Lung microvascular endothelial cell (primary cell): Measurements from ENCODE around the gene RAPGEF3. TPM values are rescaled to one million over a fixed set of nuclear protein-coding genes. Genes with fewer than 3 reads are reported as not detected.

Source experiments
- DNase-seq, 2 donors: peaks; one replicate each; pipeline versions ENCODE4 v3.0.0 to v3.0.0-alpha.2; 2010; ENCODE audit warnings: low read depth in 2 of 2
- total RNA-seq: library from RNA; depleted of rRNA; stranded (reverse); fragments of >200 nt; gene quantifications from 2 replicates; pipeline ENCODE4 v1.2.1, GENCODE V29; 2014

The RAPGEF3 gene
- total RNA-seq, 1 donor from 2014 or later = 7.1 TPM

DNA sequence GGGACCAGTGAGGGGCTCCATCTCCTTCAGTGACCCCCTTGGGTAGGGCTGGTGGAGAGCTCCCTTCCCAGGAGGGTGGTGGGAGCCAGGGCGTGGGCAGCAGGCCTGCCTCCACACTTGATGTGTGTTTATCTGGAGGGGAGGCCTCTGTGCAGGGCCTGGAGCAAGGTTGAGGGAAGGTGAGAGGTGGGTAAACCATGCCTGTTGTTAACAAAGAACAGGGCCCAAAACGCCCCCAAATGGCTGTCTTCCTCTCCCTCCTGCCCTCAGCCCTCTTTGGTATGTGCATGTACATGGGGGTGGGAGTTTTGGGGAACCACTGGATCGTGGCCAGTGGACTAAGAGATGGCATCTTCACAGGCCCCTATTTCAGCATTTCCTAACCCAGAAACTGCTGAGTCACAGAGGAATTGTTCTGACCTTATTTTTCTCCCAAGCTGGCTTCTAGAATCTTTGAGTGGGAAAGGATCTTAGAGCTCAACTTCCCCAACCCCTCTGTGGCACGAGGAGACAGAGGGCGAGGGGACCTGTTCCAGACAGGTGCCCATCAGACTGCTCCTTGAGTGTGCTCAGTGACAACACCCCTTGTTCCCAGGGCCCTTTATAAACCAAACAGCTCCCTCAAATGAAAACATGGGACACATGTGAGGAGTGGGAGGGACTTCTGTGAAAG, 17.9 kb upstream of the RAPGEF3 start:
- no peak for DNase-seq

DNA sequence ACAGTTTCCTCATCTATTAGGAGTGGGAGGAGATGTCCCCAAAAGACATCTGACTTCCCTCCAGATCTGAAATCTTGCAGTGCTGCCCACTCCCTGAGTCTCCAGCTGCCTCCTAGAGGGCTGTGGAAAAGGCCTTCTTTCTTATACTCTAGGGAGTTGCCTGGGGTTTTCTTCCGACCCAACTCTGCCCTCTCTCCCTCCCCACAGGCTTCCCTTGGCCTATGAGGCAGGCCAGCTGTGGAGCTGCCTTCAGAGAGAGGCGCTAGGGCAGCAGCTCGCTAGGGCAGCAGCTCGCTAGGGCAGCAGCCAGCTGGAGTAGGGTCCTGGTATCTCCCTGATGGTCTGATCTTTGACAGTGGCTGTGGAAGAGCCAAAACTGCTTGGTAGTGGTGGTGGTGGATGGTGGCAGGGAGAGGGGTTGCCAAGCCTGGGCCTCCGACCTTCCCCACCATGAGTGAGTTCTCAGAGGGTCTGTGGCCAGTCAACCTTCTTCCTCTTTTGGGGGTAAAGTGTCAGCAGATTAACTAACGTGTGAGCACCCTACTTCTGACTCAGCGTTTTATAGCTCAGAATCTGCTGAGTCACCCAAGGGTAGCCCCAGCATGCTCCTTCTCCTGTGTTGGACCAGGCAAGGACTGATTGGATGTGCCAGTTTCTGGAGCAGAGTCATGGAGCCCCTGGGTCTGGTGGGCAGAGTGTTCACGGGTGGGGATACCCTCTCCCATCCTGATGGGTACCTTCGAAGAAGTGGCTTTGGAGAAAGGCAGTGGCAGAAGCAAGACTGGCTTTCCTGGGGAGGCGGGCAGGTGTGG, 16.6 kb upstream of the RAPGEF3 start:
- DNase-seq = no peak

DNA sequence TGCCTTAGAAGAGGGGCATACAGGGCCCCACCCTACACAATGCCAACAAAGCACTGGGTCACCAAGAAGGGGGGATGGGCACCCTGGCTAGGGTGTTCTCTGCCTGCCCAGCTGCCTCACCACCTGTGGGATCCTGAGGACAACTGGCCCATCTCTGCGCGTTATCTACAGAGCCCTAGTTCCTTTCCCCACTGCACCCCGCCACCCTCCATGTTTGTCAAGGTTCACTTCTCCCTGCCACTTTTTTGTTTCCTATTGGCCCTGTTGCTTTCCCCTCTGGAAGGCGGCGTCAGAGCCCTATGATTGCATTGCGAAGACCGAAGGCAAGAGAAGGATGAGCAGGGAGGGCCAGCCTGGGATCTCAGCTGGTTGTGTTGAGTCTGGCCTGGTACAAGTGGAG, 16.0 kb upstream of the RAPGEF3 start:
- DNase-seq = no peak

DNA sequence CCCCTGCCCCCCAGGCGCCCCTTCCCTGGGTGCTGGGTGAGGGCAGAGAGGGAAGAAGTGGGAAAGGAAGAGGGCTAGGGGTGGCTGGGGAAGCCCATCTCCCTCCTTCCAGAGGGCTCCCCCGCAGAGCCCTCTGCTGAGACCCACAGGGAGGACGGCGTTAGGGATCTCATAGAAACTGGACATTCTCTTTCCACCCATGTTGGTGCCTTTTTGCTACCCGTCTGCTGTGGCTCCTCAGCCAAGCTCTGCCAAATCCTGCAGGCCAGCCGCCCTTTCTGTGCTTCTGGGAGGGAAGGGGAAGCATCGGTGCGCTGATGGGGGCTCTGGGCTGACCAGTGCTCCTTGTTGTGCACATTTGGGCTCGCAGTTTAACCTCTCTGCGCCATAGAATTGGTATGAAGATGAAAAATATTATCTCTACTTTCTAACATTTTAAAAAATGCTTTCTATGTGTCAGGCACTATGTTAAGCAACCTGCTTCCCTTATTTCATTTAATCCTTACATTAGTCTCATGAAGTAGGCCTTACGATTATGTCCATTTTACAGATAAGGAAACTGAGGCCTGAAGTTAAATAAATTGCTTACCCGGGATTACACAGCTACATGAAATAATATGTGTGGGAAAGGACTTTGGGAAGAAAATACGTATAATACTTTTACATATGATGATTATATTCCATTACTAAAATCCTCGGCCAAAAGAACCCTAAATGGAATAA, 15.3 kb upstream of the RAPGEF3 start:
- DNase-seq = no peak

DNA sequence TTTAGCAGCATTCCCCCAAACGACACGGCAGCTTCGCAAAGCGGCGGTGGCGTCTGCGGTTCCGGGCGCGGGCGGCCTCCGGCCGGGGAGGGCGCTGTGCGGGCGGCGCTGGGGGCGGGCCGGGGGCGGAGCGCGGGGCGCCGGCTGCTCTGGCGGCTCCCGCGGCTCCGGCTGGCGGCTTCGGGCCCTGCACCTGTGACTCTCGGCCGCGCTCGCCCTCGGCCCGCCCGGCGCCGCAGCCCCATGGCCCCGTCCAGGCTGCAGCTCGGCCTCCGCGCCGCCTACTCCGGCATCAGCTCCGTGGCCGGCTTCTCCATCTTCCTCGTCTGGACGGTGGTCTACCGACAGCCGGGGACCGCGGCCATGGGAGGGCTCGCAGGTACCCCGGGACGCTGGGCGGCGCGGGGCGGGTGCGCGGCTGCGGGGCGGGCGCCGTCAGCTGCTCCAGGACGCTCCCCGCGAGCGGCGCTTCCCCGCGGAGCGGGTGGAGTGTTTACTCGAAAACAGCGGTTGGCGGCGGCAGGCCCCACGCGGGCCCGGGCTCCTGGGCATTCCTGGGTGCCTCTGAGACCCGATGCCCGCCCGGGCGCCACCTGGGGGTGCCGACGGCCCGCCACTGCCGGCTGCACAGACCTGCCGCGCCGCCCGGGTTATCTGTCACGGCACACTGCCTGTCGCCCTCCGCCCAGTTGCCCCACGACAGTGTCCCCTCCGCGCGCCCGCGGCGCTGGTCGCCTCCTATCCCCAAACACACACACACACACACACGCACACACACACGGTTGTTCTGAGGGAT, 14.6 kb upstream of the RAPGEF3 start, which contains the start of gene SLC48A1:
Gene SLC48A1, plus strand, starts transcription at position 177 of the 796 bp plus-strand sequence. Its CDS starts 67 bp downstream, at position 244.
- DNase-seq = peak; percentile 75 to 80

DNA sequence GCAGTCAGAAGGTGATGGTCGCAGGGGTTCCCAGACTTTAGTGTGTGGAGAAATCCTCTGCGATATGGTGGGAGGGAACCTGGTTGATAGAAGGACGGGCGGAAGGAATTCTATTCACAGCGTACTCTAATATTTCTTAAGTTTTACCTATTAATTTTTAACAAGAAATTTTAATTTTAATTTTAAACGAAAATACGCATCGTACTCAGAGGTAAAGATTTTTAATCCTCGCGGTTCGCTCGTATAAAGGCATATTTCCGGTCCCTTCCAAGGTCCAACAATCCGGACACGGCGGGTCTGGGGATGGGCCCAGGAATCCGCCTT, 14.0 kb upstream of the RAPGEF3 start:
- DNase-seq = no peak

DNA sequence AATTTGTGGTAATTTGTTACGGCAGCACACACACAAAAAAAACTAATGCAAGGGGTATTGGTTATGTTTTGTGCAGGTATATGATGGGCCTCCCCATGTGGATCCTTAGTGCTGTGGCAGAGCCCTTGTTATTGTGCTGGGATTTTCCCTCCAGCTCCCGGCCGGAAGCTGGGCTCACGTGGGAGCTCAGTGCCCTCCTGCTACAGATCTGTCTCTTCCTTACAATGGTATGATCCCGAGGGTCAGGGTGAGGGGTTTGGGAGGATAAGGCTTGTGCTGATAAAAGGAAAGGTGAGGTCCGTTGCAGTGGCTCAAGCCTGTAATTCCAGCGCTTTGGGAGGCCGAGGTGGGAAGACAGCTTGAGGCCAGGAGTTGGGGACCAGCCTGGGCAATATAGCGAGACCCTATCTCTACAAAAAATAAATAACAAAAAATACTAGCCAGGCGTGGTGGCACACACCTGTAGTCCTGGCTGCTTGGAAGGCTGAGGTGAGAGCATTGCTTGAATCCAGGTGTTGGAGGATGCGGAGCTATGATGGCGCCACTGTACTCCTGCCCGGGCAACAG, 13.5 kb upstream of the RAPGEF3 start:
- peak in 1 of 2 donors; percentile 37 for DNase-seq

DNA sequence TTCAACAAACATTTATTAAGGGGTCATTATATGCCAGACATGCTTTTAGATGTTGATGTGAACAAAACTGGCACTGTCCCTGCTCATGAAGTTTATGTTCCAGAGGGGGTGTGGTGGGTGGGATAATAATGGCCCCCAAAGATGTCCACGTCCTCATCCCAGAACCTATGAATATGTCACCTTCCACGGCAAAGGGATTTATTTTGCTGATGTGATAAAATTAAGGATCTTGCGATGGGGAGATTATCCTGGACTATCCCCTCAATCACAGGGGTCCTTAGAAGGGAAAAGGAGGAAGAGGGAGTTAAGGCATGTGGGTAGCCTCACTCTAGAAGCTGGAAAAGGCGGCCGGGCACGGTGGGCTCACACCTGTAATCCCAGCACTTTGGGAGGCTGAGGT, 12.6 kb upstream of the RAPGEF3 start:
- DNase-seq = no peak

DNA sequence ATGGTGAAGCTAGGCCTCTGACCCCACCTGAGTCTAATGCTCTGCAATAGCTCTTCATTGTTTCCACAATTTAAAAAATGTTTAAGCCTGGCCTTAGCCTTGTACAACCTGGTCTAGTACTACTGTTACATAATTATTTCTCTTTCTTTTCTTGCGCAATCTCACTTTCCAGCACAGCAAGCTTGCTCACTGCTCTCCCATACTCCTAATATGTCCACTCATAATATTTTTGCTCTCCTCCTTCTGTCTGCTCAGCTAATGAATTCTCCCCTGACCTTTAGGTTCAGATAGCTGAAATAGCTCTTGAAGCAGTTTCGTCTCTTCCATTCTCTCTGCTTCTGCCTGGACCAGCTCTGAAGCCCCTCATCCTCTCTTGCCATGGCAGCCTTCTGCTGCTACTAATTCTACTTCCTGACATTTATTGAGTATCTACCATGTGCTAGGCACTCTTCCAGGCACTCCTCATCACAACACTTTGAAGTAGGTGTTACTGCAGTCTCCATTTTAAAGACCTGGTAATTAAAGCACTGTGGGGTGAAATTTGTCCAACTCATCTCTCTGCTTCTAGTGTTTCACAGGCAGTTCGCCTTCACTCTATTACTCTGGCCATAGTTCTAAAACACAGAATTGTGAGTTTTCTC, 11.5 kb upstream of the RAPGEF3 start:
- DNase-seq = no peak

DNA sequence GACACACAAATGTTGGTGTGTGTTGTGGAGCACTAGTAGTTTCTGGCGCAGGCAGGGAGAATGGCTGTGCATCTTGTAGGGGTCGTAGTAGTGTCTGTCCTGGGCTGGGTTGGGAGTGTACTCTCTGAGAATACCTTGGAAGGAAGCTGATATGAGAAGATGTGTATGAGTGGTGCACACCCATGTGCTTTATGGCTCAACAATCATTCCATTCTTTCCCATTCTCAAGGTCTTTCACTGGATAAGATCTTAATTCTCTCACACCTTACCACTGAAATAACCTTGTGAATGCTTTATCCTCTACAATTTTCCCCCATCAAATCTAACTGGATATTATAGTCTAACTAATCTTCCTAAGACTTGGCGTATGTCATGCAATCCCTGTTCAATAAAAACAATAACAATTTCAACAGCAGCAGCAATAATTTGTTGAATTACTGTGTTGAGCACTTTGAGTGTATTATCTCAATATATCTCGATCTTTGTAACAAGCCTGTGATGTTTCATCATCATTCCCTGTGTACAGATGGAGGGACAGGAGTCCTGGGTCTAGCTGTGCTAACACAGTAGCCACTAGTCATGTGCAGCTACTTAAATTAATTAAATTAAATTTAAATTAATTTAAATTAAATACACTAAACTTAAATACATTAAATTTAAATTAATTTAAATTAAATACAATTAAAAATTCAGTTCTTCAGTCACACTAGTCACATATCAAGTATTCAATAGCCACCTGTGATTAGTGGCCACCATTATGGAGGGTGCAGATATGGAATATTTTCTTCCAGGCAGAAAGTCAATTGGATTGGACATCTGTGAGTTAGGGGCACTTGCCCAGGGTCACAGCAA, 10.8 kb upstream of the RAPGEF3 start:
- no peak for DNase-seq

DNA sequence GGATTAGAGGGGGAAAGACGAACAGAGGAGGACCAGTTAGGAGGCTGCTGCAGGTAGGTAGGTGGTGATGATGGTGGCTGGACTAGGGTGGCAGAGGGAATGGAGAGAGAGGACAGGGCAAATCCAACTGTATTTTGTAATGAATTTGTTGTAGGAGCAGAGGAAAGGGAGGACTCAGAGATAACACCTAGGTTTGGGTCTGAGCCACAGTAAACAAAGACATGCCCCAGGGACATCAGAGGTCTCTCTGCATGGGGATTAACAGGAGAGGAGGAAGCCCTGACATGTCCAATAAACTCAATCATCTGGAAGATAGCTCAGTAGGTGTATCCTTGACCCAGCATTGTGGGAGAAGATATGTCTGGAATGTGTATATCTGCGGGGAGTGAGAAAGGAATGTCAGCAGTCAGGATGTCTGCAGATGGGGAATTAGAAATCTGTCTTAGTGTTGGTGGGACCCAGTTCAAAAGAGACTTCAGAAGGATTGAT, 9.7 kb upstream of the RAPGEF3 start:
- DNase-seq = no peak

DNA sequence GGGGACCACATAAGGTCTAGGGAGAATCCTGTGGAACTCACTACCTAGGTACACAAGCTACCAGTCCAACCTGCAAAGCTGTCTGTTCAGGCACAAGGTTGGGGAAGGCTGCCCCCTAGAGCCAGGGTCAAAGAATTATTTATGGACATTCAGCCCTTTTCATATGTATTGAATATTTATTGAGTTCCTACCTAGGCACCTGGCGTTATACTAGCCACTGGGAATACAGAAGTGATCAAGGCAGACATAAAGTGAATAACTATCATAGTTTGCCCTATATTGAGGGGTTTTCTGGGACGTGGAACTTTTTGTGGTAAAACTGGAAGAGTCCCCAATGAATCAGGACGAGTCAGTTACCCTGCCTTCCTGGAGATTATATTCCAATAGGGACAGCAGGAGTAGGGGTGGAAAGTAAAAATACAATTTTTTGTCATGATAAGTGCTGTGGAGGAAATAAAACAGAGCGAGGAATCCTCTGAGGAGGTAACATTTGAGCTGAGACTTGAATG, 8.6 kb upstream of the RAPGEF3 start:
- peak; percentile 81 to 84 for DNase-seq

DNA sequence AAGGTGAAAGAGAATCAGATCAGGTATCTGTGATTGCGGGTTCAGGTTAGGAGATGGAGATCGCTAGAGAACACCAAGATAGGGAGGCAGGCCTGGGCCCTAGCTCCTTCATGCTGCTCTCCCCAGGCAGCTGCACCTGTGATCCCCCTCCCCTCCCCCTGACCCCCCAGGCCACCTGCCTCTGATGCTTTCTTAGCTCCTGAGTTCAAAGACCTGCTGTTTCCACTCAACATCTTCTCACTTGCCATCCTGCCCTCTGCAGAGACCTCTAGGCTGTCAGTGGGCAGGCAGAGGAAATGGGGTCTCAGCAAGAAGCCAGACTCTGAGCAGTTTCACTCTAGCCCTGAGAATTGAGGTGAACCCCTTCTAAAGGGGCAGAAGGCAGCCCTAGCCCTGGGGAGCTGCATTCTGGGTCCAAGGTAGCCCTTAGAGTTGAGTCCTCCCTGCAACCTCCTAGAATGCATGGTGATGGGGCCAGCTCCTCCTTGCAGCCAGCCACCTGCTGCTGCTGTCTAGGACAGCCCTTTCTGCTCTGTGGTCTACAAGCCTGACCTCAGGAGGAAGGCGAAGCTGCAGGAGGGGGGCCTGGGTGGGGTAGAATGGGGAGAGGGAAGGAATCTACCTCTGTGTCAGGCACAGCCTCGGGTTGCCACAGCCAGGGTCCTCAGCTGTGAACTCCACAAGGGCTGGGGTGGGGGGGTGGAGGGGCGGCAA, 8.0 kb upstream of the RAPGEF3 start:
- no peak for DNase-seq

DNA sequence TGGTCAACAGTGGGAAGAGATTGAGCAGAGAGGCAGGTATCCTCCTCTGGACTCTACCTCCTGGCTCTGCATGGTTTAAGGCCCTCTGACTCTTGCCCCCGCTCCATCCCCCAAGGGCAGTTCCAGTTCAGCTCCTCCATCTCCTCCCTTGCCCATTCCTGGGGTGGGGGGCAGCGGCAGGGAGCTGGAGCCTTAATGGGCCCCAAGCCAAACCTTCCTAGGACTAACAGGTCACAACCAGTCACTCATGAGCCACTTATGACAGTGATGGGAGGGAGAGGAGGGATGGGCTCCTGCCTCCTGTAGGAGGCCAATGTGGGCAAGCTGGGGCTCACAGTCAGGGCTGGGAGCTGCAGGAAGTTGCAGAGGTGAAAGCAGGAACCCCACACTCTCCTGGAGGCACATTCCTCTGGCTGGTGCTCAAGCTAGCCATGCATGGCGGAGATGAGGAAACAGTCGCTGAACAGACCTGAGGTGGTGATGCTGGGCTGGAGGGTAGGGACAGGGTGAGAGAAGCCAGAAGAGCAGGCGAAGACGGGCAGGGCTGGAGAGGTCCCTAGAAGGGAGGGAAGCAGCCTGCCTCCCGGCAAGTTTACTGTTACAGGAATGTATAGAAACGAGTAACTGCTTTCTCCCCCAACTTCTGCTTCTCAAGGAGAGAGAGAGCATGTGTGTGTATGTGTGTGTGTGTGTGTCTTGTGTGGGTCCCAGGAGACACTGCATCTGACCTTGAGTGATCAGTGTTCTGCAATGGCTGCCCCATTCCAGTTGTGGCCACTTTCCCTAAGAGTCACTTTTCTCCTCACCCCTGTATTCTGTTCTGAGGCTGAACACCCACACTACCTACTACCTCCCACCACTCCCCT, 5.0 kb upstream of the RAPGEF3 start:
- DNase-seq = no peak

DNA sequence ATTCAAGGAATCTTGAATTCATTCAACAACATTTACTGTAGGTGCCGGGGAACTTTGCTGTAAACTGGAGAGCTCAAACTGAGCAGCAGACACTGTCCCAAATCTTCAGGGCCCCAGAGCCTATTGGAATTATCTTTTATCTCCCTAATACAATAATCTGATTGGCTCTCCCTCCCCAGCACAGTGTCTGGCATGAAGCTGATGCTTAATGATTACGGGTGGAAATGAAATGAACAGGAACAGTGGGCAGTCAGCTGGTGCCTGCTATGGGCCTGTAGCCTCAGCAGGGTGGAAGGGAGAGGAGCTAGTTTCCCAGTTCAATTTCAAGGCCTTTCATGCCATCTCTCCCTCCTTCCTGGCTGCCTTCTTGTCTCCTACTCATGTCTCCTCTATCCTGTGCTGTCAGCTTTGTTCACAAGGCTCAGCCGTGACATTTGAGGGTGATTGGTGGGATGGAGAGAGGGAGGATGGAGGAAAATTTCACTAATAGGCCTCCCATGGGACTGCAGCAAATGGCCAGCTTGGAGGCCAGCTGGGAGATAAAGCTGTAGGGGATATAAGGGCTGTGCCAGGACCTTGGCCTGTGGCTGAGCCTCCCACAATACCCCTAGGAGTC, 4.3 kb upstream of the RAPGEF3 start:
- DNase-seq = no peak

DNA sequence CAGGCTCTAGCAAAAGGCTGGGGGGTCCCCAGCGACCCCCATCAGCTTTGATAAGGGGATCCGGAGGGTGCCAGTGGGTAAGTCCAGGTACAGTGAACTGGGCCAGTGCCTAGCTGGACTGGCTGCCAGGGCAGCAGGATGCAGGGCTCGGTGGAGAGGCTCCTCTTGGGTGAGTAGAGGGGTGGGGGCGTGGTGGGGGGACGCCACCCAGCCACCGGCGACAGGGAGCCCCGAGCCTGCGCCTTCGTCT, 171 bp downstream of the RAPGEF3 start:
- no peak for DNase-seq

DNA sequence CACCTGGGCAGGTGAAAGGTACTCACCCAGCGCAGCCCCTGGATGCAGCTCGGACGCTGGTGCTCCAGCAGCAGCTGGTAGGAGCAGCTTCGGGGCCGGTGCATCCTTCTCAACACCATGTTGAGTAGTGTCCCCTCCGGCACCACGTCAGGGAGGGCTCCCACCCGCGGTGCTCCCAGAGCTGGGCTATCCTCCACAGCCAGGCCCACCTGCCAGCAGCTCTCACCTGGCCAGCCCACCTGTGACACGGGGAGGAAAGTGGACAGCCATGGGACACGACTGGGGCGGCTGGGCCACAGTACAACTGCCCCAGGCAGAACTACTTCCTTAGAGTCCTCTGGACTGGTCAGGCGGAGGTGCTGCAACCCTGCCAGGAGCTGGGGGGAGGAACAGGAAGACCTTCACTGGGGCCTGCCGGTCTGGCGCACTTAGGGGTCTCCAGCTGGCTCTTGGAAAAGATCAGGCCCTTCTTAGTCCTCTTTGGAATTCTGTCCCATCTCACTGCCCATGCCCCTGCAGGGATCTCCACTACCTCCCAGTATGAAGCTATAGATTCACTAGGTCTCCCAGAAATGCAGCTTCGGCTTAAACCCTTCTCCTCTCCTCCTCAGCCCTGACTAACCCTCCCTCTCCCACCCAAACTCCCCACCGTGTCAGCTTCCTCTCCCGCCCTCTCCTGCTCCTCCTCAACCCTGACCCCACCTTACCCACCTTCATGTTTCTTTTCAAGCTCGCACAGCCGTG, 668 bp downstream of the RAPGEF3 start:
- DNase-seq = peak in 1 of 2 donors; percentile 63
